CD4-positive, alpha-beta T cell treated with Interleukin-15 for 1 hour (primary cell): ENCODE measurements around the gene SLC17A3.

Experiments
- DNase-seq: peaks from one replicate; pipeline ENCODE4 v3.0.0-alpha.2; 2020

The SLC17A3 gene, protein sequence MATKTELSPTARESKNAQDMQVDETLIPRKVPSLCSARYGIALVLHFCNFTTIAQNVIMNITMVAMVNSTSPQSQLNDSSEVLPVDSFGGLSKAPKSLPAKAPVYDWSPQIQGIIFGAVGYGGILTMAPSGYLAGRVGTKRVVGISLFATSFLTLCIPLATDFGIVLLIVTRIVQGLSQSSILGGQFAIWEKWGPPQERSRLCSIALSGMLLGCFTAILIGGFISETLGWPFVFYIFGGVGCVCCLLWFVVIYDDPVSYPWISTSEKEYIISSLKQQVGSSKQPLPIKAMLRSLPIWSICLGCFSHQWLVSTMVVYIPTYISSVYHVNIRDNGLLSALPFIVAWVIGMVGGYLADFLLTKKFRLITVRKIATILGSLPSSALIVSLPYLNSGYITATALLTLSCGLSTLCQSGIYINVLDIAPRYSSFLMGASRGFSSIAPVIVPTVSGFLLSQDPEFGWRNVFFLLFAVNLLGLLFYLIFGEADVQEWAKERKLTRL

DNA sequence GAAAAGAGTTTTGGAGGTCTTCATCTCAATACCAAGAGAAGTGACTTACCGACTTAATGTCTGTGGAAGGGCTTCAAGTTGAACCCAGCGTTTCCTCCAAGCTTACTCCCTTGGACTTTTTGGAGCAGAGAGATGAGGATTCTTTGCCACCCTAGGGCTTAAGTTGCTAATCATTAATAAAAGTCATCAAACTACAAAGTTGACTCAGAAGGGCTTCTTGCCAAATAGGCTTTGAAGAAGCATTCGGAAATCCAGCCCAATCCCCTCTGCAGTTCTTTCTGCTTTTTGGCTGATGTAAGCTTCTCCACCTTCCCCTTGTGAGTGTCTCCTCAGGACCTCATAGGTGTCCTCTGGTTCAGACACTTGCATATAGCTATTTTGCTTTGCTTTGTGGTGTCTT, at the start of gene SLC17A3:
SLC17A3 (minus strand) TSS at position 126 of the 400 bp plus-strand sequence. CDS start 5,856 bp downstream, outside the sequence.
- no peak for DNase-seq

DNA sequence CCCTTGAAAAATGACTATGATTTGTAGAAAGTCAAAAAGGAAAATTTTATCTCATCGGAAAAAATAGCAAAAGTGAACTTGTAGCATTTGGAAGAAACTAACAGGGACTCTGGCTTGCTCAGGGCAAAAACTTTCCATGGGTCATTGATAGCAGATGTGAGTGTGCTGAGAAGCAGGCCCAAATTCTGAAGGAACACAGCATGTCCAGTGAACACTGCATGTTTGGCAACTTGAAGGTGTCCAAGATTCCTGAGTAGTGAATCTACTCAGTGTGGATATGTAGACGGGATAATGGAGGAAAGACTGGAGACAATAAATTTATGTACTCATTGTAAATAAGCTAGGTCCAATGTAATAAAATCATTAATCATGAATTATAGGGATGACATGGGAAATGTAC, 48.3 kb upstream of the SLC17A3 start:
- no peak for DNase-seq

GRCh38 chr6:25921525-25922203, 47.6 kb upstream of the SLC17A3 start:
- no peak for DNase-seq

GRCh38 chr6:25919657-25920056, 45.6 kb upstream of the SLC17A3 start:
- no peak for DNase-seq

GRCh38 chr6:25918083-25918683, 44.1 kb upstream of the SLC17A3 start:
- DNase-seq: no peak

DNA sequence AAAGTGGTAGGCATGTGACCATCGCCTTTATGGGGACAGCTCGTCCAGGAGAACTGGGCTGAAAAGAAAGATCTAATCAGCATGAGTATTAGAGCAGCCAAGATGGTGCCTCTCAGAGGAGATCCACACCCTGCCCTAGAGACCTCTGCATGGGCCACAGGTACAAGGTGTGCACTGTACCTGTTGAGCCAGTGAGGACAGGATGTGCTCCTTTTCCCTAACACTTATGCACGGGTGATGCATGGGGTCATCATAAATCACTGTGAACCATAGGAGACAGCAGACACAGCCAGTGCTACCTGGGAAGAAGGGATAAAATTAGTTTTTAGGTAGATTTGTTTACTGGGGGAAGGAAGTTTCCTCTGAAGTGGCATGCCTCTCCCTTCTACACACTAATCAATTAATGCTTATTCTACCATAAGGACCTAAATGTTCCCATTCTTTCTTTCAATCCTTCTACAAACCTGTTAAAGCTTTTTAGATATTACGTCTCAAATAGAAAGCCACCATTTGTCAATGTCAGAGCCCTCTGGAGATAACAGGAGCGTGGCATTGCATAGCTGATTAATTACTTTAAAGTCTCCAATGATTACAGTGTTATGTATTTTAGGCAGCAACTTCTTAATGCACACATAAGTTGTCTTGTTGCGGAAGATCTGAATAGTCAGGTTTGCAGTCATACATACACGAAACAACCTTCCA, 42.9 kb upstream of the SLC17A3 start:
- DNase-seq: no peak

DNA sequence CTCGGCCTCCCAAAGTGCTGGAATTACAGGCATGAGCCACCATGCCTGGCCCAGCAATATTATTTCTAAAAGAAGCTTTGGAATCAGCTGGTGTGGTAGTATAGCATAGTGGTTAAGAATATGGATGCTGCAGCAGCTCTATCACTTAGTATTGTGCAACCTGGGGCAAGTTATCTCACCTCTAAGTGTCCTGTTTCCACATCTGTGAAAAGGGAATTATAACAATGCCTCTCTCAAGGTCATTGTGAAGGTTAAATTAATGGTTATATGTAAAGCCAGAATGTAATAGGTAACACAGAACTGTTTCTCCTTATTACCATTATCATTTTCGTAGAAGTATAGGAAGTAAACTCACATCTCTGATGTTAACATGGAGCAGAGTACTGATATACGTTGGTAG, 42.3 kb upstream of the SLC17A3 start:
- no peak for DNase-seq

DNA sequence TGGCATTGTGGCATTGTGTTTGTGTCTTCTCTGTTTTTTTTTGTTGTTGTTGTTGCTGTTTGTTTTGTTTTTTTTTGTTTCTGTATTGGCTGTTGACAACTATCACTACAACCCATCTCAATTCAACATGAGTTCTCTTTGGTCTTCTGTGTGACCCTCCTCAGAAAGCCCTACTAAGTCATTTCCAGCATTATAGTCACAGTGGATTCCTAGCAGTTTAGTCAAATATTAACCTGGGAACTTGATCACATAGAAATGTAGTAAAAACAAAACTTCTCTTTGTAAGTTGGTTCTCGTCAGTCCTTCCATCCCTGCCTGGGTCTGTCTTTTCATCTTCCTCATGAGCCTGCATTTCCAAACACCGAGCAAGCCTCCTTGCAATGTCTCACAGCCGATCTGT, 39.7 kb upstream of the SLC17A3 start:
- no peak for DNase-seq

DNA sequence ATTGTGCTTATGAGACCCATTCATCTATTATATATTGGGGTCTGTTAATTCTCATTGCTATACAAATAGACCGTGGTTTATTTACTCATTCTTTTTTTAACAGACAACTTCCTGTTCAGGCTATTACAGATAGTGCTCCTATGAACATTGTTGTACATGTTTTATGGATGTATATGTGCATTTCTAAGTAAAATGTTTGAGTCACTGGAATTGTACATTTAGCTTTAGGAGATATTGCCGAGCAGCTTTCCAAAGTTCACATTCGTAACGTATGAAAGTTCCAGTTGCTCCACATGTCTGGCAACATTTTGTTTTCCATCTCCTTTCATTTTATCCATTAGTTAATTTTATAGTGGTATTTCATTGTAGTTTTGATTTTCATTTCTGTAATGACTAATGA, 37.3 kb upstream of the SLC17A3 start:
- DNase-seq: no peak

DNA sequence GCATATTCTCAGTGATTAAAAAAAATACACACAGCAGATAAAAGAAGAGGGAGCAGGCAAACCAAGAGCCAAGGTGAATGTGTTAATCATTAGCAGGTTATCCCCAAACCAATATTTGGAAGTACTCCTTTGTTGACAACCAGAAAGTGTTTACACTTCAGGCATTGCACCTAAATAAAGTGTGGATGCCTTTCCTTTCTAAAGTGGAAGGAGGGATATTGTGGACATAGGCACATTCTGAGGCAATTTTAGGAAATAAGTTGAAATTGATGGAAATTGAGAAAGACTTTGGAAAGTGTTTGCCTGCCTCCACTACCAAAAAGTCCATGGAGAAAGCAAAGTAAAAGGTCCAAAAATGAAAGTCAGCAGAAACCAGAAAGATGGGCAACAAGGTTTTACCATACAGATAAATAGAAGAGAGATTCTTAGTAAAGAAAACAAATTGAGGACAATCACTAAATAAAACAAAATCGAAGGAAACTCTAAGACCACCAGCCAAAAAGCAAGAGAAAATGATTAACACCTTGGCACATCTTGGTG, 33.5 kb upstream of the SLC17A3 start:
- no peak for DNase-seq

GRCh38 chr6:25903467-25904099, 29.5 kb upstream of the SLC17A3 start:
- DNase-seq: no peak

DNA sequence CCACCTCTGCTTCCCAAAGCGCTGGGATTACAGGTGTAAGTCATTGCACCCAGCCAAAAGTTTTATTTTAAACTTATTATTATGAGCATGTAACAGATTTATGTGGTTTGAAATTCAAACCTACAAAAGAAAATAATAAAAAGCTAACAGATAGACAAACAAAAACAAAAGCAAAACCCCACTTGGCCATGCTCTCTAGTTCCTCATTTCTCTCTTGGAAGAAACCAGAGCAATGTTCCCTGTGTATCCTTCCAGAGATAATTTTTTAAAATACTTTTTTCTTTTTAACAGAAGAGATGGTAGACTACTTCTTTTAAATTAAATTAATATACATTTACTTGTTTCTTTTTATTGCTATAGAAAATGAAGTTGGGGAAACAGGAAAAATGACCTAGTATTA, 28.0 kb upstream of the SLC17A3 start:
- DNase-seq: no peak

DNA sequence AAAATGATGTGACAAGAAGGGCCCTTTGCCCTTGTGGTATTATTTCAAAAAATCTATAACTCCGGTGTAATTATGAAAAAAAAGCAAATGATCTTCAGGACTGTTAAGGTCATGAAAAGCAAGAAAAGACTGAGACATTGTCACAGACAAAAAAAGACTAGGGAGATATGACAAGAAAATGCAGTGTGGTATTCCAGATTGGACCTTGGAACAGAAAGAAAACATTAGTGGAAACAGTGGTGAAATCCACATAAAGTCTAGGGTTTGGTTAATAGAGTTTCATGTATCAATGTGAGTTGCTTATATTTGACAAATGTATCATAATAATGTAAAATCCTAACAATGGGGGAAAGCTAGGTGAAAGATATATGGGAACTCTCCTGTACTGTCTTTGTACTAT, 26.8 kb upstream of the SLC17A3 start:
- no peak for DNase-seq

DNA sequence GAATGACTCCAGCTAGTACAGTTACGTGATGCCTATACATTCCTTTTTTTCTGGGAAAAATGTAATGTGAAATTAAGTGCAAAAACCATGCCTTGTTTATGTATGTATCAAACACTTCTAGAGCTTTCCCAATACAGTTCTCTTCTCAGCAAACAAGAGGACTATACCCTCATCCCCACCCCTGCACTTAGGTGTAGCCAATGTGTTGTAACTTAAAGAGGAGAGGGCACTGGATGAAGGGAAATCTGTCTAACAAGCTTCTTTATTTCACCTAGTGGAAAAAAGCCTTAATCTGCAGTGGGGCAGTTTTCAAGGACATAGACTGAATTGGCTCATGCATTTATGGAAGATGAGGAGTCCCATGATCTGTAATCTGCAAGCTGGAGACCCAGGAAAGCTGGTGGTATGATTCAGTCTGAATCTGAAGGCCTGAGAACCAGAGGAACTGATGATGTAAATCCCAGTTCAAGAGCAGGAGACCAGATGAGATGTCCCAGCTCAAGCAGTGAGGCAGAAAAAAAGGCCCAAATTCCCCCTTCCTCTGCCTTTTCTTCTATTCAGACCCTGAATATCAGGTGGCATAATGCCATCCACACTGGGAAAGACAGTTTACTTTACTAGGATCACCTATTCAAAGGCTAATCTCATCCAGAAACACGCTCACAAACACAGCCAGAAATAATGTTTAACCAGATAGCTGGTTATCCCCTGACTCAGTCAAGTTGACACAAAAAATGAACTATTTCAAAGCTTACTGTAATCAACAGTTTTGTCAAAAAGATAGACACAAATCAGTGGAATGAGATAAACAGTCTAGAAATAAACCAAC, 25.8 kb upstream of the SLC17A3 start:
- DNase-seq: no peak

DNA sequence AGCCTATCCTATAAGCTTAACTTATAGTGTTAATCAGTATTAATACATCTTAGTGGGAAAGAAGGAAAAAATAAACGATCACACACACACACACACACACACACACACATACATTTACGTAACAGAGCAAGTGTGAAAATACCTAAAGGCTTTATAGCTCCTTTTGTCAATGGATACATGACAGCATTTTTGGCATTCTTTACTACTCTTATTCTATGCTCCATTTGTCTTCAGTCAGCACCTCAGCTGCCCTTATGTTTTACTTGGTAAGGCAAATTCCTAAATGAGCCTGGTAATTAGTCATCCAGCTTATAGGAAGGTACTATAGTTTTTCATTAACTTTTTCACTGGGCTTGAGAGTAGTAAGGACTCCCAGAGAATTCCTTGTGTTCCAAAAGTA, 25.1 kb upstream of the SLC17A3 start:
- DNase-seq: no peak

DNA sequence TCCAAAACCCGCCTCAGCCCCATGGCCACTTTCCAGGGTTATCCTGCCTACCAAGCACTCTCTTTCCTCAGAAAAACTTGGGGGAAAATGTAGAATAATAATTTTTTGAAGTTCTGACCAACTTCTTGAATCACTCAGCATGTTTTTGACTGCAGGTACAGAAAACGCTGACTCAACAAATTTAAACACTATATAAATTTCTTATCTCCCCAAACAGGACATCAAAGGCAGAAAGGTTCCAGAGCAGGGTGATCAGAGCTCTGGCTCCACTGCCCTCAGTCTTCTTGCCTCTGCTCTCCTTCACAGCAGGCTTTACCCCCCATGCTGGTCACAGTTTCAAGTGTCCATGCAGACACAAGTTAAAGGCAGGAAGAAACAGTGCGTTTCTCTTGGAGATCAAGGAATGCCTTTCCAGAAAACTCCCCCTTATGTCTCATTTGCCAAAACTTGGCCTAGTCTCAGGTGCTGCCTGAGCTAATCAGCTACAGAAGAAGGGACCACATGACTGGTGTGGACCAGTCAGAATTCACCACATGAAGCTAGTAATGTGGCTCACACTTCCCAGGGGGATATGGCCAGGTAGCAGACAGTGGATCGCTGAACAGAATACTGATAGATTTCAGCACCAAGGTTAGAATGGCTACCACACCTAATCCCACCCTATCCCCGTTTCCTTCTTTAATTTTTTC, 24.4 kb upstream of the SLC17A3 start:
- no peak for DNase-seq

GRCh38 chr6:25896252-25896651, 22.2 kb upstream of the SLC17A3 start:
- no peak for DNase-seq

DNA sequence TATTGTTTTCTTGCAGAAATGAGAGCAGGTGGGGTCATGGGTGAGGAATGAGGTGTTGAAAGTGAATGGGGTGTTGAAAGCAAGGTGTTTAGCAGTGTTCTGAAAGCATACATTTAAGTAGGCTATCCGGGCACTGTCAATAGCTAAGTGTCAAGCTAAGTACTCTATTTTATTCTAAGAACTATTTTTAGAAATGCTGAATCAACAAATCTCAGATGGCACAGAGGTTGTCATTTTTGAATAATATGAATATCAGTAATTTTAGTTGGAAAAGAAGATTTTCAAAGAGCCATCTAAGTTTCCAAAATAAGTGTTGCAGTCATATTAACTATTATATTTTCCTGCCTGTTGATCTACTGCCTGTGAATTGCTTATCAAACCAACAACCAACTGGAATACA, 21.7 kb upstream of the SLC17A3 start:
- no peak for DNase-seq

DNA sequence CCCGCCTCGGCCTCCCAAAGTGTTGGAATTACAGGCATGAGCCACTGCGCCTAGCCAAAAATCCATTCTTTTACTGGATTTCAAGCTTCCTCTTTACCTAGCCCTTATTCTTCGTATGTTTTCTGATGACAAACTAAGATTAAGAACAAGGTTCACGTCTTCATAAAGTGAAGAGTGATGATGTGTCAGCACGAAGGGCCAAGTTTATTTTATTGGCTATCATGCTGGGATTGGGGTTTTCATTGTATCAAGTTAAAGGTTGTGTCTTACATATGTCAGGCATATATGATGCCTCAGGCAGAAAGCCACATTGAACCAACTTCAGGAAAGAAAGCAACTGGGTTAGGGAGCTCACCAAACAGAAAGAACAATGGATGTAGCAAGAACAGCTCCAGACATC, 19.7 kb upstream of the SLC17A3 start:
- DNase-seq: no peak

DNA sequence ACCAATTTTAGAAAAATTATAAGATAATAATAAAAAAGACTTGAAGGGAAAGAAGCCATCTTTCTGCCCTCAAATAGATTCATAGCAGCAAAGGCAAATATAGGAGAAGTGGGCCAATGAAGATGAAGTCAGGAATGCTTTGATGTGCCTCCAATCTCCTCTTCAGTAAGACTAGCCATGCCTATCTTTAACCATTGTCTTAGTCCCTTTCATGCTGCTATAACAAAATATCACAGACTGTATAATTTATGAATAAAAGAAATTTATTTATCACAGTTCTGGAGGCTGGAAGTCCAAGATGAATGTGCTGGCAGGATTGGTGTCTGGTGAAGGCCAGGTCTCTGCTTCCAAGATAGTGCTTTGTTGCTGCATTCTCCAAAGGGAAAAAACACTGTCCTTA, 18.8 kb upstream of the SLC17A3 start:
- DNase-seq: no peak
